Testis (tissue), 2 donors: ENCODE data around the gene ARHGAP19.

Experiments used
- POLR2A ChIP-seq: fragments of 450-650 bp; IDR thresholded peaks from one replicate; pipeline ENCODE4 v1.6.1; 2017; ENCODE audit warnings: antibody characterized with exemption, mild to moderate bottlenecking, moderate library complexity
- TF ChIP-seq, protein P1 (sequence below), 3 experiments: fragments of 450-650 bp in 2 of 3; fragments of 200-600 bp in 1 of 3; sonication (generic) in 1 of 3; IDR thresholded peaks; one replicate each; pipeline ENCODE4 v1.5.1; 2016 to 2019; ENCODE audit warnings: antibody characterized with exemption in 3 of 3, mild to moderate bottlenecking in 2 of 3, moderate library complexity in 1 of 3

DNA sequence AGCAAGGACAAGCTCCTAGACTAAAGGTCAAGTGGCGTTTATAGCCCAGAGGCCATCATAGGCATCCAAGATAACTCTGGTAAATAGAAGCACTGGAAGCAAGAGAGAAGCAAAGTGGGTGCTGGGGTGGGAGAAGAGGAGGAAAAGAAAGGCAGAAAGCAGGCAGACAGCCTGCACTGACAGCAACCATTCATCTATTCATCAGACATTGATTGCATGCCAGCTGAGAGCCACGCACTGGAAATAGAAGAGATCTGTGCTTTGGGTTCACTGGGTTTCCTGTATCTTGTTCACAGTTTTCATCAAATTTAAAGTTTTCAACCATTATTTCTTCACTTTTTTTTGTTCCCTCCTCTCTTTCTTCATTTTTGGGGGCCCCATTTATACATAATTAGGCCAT lies 102.0 kb downstream of the ARHGAP19 start:
- TF ChIP-seq, protein P1, sequence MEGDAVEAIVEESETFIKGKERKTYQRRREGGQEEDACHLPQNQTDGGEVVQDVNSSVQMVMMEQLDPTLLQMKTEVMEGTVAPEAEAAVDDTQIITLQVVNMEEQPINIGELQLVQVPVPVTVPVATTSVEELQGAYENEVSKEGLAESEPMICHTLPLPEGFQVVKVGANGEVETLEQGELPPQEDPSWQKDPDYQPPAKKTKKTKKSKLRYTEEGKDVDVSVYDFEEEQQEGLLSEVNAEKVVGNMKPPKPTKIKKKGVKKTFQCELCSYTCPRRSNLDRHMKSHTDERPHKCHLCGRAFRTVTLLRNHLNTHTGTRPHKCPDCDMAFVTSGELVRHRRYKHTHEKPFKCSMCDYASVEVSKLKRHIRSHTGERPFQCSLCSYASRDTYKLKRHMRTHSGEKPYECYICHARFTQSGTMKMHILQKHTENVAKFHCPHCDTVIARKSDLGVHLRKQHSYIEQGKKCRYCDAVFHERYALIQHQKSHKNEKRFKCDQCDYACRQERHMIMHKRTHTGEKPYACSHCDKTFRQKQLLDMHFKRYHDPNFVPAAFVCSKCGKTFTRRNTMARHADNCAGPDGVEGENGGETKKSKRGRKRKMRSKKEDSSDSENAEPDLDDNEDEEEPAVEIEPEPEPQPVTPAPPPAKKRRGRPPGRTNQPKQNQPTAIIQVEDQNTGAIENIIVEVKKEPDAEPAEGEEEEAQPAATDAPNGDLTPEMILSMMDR (IDR thresholded peaks at IDR 0.05) = no peak
- TF ChIP-seq POLR2A = no peak
